SK-N-SH treated with all-trans-retinoic acid at 6 μM for 48 hours (cell line): ENCODE results near the gene KCNS1.

ENCODE experiments used
- ATAC-seq: fragments of 200-7000 bp; cut with Tn5 transposase; 3 replicates; pipeline ENCODE4 v1.9.1; 2020; ENCODE audit warnings: mild to moderate bottlenecking, moderate library complexity
- ARNTL ChIP-seq: fragments of 450-650 bp; formaldehyde crosslinking; IDR thresholded peaks from 2 replicates; pipeline ENCODE4 v1.5.0; 2020; ENCODE audit warnings: low read depth, mild to moderate bottlenecking, moderate library complexity, borderline replicate concordance
- BACH2 ChIP-seq: fragments of 250-450 bp; sonication (Bioruptor Pico); IDR thresholded peaks from 2 replicates; pipeline ENCODE4 v1.9.0; 2021; ENCODE audit warnings: mild to moderate bottlenecking, borderline replicate concordance
- CSDC2 ChIP-seq: fragments of 250-450 bp; sonication (Bioruptor Pico); IDR thresholded peaks from 2 replicates; pipeline ENCODE4 v1.5.0; 2020; ENCODE audit warnings: mild to moderate bottlenecking, moderate library complexity
- GLIS3 ChIP-seq: fragments of 250-450 bp; sonication (Bioruptor Pico); IDR thresholded peaks from 2 replicates; pipeline ENCODE4 v1.5.0; 2020; ENCODE audit warnings: mild to moderate bottlenecking, moderate library complexity
- ISL1 ChIP-seq: fragments of 250-450 bp; sonication (Bioruptor Pico); IDR thresholded peaks from 2 replicates; pipeline ENCODE4 v2.1.2; 2022; ENCODE audit warnings: mild to moderate bottlenecking, moderate library complexity
- OSR1 ChIP-seq: fragments of 250-450 bp; sonication (Bioruptor Pico); IDR thresholded peaks from 2 replicates; pipeline ENCODE4 v1.8.0; 2022; ENCODE audit warnings: moderate library complexity, mild to moderate bottlenecking, inconsistent platforms
- PPARA ChIP-seq: fragments of 250-450 bp; sonication (Bioruptor Pico); IDR thresholded peaks from 2 replicates; pipeline ENCODE4 v1.5.0; 2020; ENCODE audit warnings: mild to moderate bottlenecking, borderline replicate concordance
- RARB ChIP-seq: fragments of 250-450 bp; sonication (Bioruptor Pico); IDR thresholded peaks from 2 replicates; pipeline ENCODE4 v1.8.0; 2021; ENCODE audit warnings: mild to moderate bottlenecking, moderate library complexity
- SNAI2 ChIP-seq: fragments of 250-450 bp; sonication (Bioruptor Pico); IDR thresholded peaks from 2 replicates; pipeline ENCODE4 v1.5.0; 2020; ENCODE audit warnings: mild to moderate bottlenecking, moderate library complexity
- TCF4 ChIP-seq: fragments of 250-450 bp; sonication (Bioruptor Pico); IDR thresholded peaks from 2 replicates; pipeline ENCODE4 v1.8.0; 2021; ENCODE audit warnings: mild to moderate bottlenecking, moderate library complexity, borderline replicate concordance
- TOX ChIP-seq: fragments of 250-450 bp; sonication (Bioruptor Pico); IDR thresholded peaks from 2 replicates; pipeline ENCODE4 v1.8.0; 2021; ENCODE audit warnings: mild to moderate bottlenecking, moderate library complexity, borderline replicate concordance
- ZC3H10 ChIP-seq: fragments of 250-450 bp; sonication (Bioruptor Pico); IDR thresholded peaks from 2 replicates; pipeline ENCODE4 v1.5.1; 2021; ENCODE audit warnings: mild to moderate bottlenecking, moderate library complexity
- ZFP3 ChIP-seq: fragments of 250-450 bp; sonication (Bioruptor Pico); IDR thresholded peaks from 2 replicates; pipeline ENCODE4 v1.5.0; 2020; ENCODE audit warnings: mild to moderate bottlenecking, moderate library complexity
- ZFP30 ChIP-seq: fragments of 450-650 bp; formaldehyde crosslinking; IDR thresholded peaks from 2 replicates; pipeline ENCODE4 v1.5.0; 2022; ENCODE audit warnings: mild to moderate bottlenecking, moderate library complexity
- ZNF565 ChIP-seq: fragments of 450-650 bp; formaldehyde crosslinking; conservative IDR thresholded peaks from 2 replicates; pipeline ENCODE4 v1.5.0; 2020; ENCODE audit warnings: low read depth, mild to moderate bottlenecking, moderate library complexity
- ZNF70 ChIP-seq: fragments of 450-650 bp; formaldehyde crosslinking; IDR thresholded peaks from 2 replicates; pipeline ENCODE4 v1.5.0; 2020; ENCODE audit warnings: mild to moderate bottlenecking, moderate library complexity
- ZNF8 ChIP-seq: fragments of 450-650 bp; formaldehyde crosslinking; IDR thresholded peaks from 2 replicates; pipeline ENCODE4 v1.5.0; 2020; ENCODE audit warnings: mild to moderate bottlenecking, moderate library complexity
- TF ChIP-seq, protein P1 (sequence below): fragments of 250-450 bp; sonication (Bioruptor Pico); IDR thresholded peaks from 2 replicates; pipeline ENCODE4 v1.5.1; 2020; ENCODE audit warnings: low read depth, mild to moderate bottlenecking, moderate library complexity
- TF ChIP-seq, protein P2 (sequence below): fragments of 250-450 bp; sonication (Bioruptor Pico); IDR thresholded peaks from 2 replicates; pipeline ENCODE4 v1.5.0; 2020; ENCODE audit warnings: mild to moderate bottlenecking, moderate library complexity
- TF ChIP-seq, protein P3 (sequence below): fragments of 250-450 bp; sonication (Bioruptor Pico); IDR thresholded peaks from 2 replicates; pipeline ENCODE4 v1.8.0; 2020; ENCODE audit warnings: mild to moderate bottlenecking, moderate library complexity, borderline replicate concordance
- TF ChIP-seq, protein P4 (sequence below): fragments of 250-450 bp; sonication (Bioruptor Pico); IDR thresholded peaks from 2 replicates; pipeline ENCODE4 v1.8.0; 2021; ENCODE audit warnings: low read depth, mild to moderate bottlenecking, moderate library complexity, borderline replicate concordance

Gene KCNS1

DNA sequence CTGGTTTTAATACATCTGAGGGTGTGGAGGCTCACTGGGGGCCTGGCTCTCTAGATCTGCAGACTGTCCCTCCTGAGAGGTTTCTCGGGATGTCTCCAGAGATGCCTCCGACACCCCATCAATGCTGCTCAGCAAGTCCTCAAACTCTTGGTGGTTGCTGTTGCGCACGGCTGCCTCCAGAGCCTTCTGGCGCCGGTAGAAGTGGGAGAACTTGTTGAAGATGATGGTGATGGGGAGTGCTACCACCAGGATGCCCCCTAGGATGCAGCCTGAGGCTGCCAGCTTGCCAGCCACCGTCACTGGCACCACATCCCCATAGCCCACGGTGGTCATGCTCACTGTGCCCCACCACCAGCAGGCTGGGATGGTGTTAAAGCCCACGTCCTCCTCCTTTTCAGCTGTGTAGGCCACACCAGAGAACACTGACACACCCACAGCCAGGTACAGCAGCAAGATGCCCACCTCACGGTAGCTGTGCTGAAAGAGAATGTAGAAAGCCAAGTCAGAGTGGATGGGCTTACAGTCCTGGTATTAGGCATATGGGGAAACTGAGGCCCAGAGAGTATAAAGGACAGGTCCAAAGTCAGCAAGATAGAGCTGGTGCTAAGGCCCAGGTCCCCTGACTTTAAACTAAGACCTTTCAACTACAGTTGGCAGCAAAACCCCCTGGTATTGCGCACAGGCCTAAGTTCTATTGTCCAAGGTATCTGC lies 5.9 kb downstream of the KCNS1 start:
- peak; percentile 14; the same call in 2 of the 3 replicates for ATAC-seq
- TF ChIP-seq, protein P1, sequence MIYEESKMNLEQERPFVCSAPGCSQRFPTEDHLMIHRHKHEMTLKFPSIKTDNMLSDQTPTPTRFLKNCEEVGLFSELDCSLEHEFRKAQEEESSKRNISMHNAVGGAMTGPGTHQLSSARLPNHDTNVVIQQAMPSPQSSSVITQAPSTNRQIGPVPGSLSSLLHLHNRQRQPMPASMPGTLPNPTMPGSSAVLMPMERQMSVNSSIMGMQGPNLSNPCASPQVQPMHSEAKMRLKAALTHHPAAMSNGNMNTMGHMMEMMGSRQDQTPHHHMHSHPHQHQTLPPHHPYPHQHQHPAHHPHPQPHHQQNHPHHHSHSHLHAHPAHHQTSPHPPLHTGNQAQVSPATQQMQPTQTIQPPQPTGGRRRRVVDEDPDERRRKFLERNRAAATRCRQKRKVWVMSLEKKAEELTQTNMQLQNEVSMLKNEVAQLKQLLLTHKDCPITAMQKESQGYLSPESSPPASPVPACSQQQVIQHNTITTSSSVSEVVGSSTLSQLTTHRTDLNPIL (CRISPR knock-in tag), result no peak
- TF ChIP-seq ZNF8 (CRISPR knock-in tag) (no peak), SNAI2 (no peak), ISL1 (CRISPR knock-in tag) (no peak), TOX (CRISPR knock-in tag) (no peak), ZNF565 (CRISPR knock-in tag) (no peak), CSDC2 (CRISPR knock-in tag) (no peak), ZFP3 (CRISPR knock-in tag) (no peak), ZC3H10 (CRISPR knock-in tag) (no peak), ZNF70 (CRISPR knock-in tag) (no peak), ZFP30 (CRISPR knock-in tag) (no peak), GLIS3 (CRISPR knock-in tag) (no peak), PPARA (CRISPR knock-in tag) (no peak), BACH2 (CRISPR knock-in tag) (no peak), TCF4 (CRISPR knock-in tag) (no peak), OSR1 (CRISPR knock-in tag) (no peak)
- TF ChIP-seq, protein P2, sequence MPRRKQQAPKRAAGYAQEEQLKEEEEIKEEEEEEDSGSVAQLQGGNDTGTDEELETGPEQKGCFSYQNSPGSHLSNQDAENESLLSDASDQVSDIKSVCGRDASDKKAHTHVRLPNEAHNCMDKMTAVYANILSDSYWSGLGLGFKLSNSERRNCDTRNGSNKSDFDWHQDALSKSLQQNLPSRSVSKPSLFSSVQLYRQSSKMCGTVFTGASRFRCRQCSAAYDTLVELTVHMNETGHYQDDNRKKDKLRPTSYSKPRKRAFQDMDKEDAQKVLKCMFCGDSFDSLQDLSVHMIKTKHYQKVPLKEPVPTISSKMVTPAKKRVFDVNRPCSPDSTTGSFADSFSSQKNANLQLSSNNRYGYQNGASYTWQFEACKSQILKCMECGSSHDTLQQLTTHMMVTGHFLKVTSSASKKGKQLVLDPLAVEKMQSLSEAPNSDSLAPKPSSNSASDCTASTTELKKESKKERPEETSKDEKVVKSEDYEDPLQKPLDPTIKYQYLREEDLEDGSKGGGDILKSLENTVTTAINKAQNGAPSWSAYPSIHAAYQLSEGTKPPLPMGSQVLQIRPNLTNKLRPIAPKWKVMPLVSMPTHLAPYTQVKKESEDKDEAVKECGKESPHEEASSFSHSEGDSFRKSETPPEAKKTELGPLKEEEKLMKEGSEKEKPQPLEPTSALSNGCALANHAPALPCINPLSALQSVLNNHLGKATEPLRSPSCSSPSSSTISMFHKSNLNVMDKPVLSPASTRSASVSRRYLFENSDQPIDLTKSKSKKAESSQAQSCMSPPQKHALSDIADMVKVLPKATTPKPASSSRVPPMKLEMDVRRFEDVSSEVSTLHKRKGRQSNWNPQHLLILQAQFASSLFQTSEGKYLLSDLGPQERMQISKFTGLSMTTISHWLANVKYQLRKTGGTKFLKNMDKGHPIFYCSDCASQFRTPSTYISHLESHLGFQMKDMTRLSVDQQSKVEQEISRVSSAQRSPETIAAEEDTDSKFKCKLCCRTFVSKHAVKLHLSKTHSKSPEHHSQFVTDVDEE, result no peak
- TF ChIP-seq, protein P3, sequence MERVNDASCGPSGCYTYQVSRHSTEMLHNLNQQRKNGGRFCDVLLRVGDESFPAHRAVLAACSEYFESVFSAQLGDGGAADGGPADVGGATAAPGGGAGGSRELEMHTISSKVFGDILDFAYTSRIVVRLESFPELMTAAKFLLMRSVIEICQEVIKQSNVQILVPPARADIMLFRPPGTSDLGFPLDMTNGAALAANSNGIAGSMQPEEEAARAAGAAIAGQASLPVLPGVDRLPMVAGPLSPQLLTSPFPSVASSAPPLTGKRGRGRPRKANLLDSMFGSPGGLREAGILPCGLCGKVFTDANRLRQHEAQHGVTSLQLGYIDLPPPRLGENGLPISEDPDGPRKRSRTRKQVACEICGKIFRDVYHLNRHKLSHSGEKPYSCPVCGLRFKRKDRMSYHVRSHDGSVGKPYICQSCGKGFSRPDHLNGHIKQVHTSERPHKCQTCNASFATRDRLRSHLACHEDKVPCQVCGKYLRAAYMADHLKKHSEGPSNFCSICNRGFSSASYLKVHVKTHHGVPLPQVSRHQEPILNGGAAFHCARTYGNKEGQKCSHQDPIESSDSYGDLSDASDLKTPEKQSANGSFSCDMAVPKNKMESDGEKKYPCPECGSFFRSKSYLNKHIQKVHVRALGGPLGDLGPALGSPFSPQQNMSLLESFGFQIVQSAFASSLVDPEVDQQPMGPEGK (CRISPR knock-in tag), result no peak
- TF ChIP-seq, protein P4, sequence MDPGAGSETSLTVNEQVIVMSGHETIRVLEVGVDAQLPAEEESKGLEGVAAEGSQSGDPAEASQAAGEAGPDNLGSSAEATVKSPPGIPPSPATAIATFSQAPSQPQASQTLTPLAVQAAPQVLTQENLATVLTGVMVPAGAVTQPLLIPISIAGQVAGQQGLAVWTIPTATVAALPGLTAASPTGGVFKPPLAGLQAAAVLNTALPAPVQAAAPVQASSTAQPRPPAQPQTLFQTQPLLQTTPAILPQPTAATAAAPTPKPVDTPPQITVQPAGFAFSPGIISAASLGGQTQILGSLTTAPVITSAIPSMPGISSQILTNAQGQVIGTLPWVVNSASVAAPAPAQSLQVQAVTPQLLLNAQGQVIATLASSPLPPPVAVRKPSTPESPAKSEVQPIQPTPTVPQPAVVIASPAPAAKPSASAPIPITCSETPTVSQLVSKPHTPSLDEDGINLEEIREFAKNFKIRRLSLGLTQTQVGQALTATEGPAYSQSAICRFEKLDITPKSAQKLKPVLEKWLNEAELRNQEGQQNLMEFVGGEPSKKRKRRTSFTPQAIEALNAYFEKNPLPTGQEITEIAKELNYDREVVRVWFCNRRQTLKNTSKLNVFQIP (CRISPR knock-in tag), result no peak
- TF ChIP-seq, all 23 proteins: peak for 0

DNA sequence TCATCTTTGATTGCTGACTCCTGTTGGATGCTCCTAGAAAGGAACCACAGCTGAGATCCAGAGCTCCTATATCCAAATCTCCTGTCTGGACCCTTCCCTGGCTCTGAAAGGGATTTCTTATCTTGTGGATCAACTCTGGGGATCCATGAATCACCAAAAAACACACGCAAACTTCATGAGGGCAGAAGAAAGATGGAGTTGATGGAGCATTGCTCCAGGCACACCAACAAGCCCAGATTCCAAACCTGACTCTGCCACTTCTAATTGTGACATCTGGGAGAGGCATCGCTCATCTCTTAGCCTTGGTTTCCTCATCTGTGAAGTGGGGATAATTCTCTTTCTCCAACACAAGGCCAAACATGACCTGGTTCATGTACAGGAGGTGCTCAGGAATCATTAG lies 6.7 kb downstream of the KCNS1 start:
- TF ChIP-seq ZC3H10 (CRISPR knock-in tag) (no peak), CSDC2 (CRISPR knock-in tag) (no peak), SNAI2 (no peak), PPARA (CRISPR knock-in tag) (no peak), ZFP30 (CRISPR knock-in tag) (no peak), ARNTL (CRISPR knock-in tag) (no peak), ZNF8 (CRISPR knock-in tag) (no peak), ISL1 (CRISPR knock-in tag) (no peak), RARB (CRISPR knock-in tag) (no peak), TOX (CRISPR knock-in tag) (no peak), ZNF70 (CRISPR knock-in tag) (no peak), ZNF565 (CRISPR knock-in tag) (no peak)
- TF ChIP-seq, protein P4 (CRISPR knock-in tag), result no peak
- ATAC-seq, result no peak
